ENCODE results near the gene ARL8B.
"Not testable (repeated sequence)": the region's sequence is repeated elsewhere in the genome, so short reads cannot be mapped to it uniquely, and the experiment has no call there.

Gene ARL8B

GRCh38 chr3:5149306-5149880 lies 27.3 kb downstream of the ARL8B start:
- no peak for DNase-seq

- no peak for DNase-seq
Observed at GRCh38 chr3:5151586-5151985, 29.5 kb downstream of the ARL8B start.

- DNase-seq = no peak
Observed at GRCh38 chr3:5153074-5153473, 31.0 kb downstream of the ARL8B start.

GRCh38 chr3:5155241-5155640 lies 33.1 kb downstream of the ARL8B start:
- DNase-seq = no peak

- no peak for DNase-seq
Observed at GRCh38 chr3:5160321-5160720, 38.2 kb downstream of the ARL8B start.

GRCh38 chr3:5160940-5161858 lies 39.1 kb downstream of the ARL8B start:
- DNase-seq = no peak

GRCh38 chr3:5162102-5162501 lies 40.0 kb downstream of the ARL8B start:
- DNase-seq = no peak

GRCh38 chr3:5165698-5166097 lies 43.6 kb downstream of the ARL8B start:
- no peak for DNase-seq

GRCh38 chr3:5166846-5167245 lies 44.8 kb downstream of the ARL8B start:
- DNase-seq = no peak

- DNase-seq = no peak
Observed at GRCh38 chr3:5168110-5168509, 46.0 kb downstream of the ARL8B start.

GRCh38 chr3:5169807-5170206 lies 47.7 kb downstream of the ARL8B start:
- DNase-seq = no peak

- DNase-seq = no peak
Observed at GRCh38 chr3:5170975-5171374, 48.9 kb downstream of the ARL8B start.

- DNase-seq = no peak
Observed at GRCh38 chr3:5172018-5172417, 49.9 kb downstream of the ARL8B start.

- not testable (repeated sequence) for DNase-seq
Observed at GRCh38 chr3:5179036-5179435, 56.9 kb downstream of the ARL8B start.

GRCh38 chr3:5181469-5182141 lies 59.5 kb downstream of the ARL8B start:
- DNase-seq = no peak

- not testable (repeated sequence) for DNase-seq
Observed at GRCh38 chr3:5183714-5184113, 61.6 kb downstream of the ARL8B start.

GRCh38 chr3:5184499-5184898 lies 62.4 kb downstream of the ARL8B start:
- DNase-seq = no peak

GRCh38 chr3:5185093-5185673 lies 63.1 kb downstream of the ARL8B start:
- no peak for DNase-seq

- no peak for DNase-seq
Observed at GRCh38 chr3:5186089-5186857, 64.2 kb downstream of the ARL8B start.

GRCh38 chr3:5186858-5187155 lies 64.7 kb downstream of the ARL8B start:
- no peak for DNase-seq

GRCh38 chr3:5187156-5187919 lies 65.2 kb downstream of the ARL8B start, which contains the start of gene EDEM1:
EDEM1 (plus strand) TSS chr3:5187707; CDS start chr3:5187806, 99 bp downstream.
- DNase-seq = peak; percentile 33

GRCh38 chr3:5187920-5188418 lies 65.9 kb downstream of the ARL8B start:
- no peak for DNase-seq
